AG08395 (cell line): Measurements from ENCODE around the gene ZNF451.

ENCODE experiments used
- DNase-seq: peaks from one replicate; pipeline ENCODE4 v3.0.0; 2012; ENCODE audit warnings: mixed read lengths, low spot score

ZNF451 gene

GRCh38 chr6:57205550-57206328 is 115.8 kb downstream of the ZNF451 start:
- DNase-seq: no peak

GRCh38 chr6:57207141-57207540 is 117.2 kb downstream of the ZNF451 start:
- DNase-seq: no peak

- DNase-seq: no peak
These were observed 117.9 kb downstream of the ZNF451 start for GRCh38 chr6:57207872-57208271.

- no peak for DNase-seq
These were observed 119.0 kb downstream of the ZNF451 start for GRCh38 chr6:57209030-57209429.

- DNase-seq: no peak
These were observed 120.1 kb downstream of the ZNF451 start for GRCh38 chr6:57210060-57210459.

GRCh38 chr6:57215260-57215659 is 125.3 kb downstream of the ZNF451 start:
- DNase-seq: no peak

GRCh38 chr6:57216235-57217101 is 126.5 kb downstream of the ZNF451 start:
- DNase-seq: no peak

GRCh38 chr6:57217270-57217669 is 127.3 kb downstream of the ZNF451 start:
- no peak for DNase-seq
